Lung (tissue), 12 donors: ENCODE measurements around the gene OR4N2. TPM values are rescaled to one million over a fixed set of nuclear protein-coding genes. Genes with fewer than 3 reads are reported as not detected.
"Not testable (repeated sequence)": the region's sequence is repeated elsewhere in the genome, so short reads cannot be mapped to it uniquely, and the experiment has no call there.

ENCODE experiments used
- ATAC-seq: fragments of 200-7000 bp; cut with Tn5 transposase; one replicate; pipeline ENCODE4 v1.9.1; 2020; ENCODE audit warnings: moderate number of reproducible peaks; ENCODE audit not compliant: insufficient read depth, low FRiP score
- DNase-seq, 3 donors: peaks; one replicate each; pipeline ENCODE4 v3.0.0-alpha.2; 2013 to 2017
- H3K27ac ChIP-seq, 2 donors: one replicate each; pipeline ENCODE4 v1.5.1; 2013; ENCODE audit warnings: mild to moderate bottlenecking in 2 of 2, moderate library complexity in 2 of 2, control low read depth in 1 of 2, inconsistent platforms in 1 of 2, low read depth in 1 of 2, low read length in 1 of 2
- H3K27me3 ChIP-seq, 3 donors: one replicate each; pipeline ENCODE4 v1.5.1; 2013; ENCODE audit warnings: low read length in 2 of 3; ENCODE audit not compliant: control insufficient read depth in 3 of 3, insufficient read depth in 3 of 3
- H3K36me3 ChIP-seq, 4 donors: one replicate each; pipeline ENCODE4 v1.5.1; 2013; ENCODE audit warnings: low read length in 4 of 4, mild to moderate bottlenecking in 1 of 4, moderate library complexity in 1 of 4; ENCODE audit not compliant: control insufficient read depth in 4 of 4, insufficient read depth in 4 of 4
- H3K4me1 ChIP-seq, 5 donors: one replicate each; pipeline ENCODE4 v1.5.1; 2013; ENCODE audit warnings: low read length in 5 of 5, mild to moderate bottlenecking in 2 of 5, moderate library complexity in 1 of 5; ENCODE audit not compliant: control insufficient read depth in 5 of 5, insufficient read depth in 5 of 5
- H3K4me3 ChIP-seq: one replicate; pipeline ENCODE4 v1.5.1; 2013; ENCODE audit warnings: mild to moderate bottlenecking, control low read depth, moderate library complexity
- H3K9ac ChIP-seq, 2 donors: one replicate each; pipeline ENCODE4 v1.5.1; 2013; ENCODE audit warnings: low read length in 2 of 2, control low read depth in 1 of 2; ENCODE audit not compliant: insufficient read depth in 1 of 2
- H3K9me3 ChIP-seq, 4 donors: one replicate each; pipeline ENCODE4 v1.5.1; 2013; ENCODE audit warnings: low read length in 3 of 4, mild to moderate bottlenecking in 1 of 4, moderate library complexity in 1 of 4; ENCODE audit not compliant: control insufficient read depth in 4 of 4, insufficient read depth in 3 of 4
- CTCF ChIP-seq: IDR thresholded peaks from 2 replicates; pipeline ENCODE4 v1.5.1; 2012; ENCODE audit warnings: mild to moderate bottlenecking; ENCODE audit errors: control extremely low read depth, extremely low read depth
- WGBS, 2 donors: extraction: QIAGEN DNeasy Blood & Tissue Kit; methylation state at CpG; one replicate each; pipeline ENCODE4 v1.1.7; 2013; 5-methylcytosine and 5-hydroxymethylcytosine counted together
- polyA plus RNA-seq, 2 donors: library from polyadenylated mRNA; stranded (reverse); fragments of 200-250 nt; gene quantifications; one replicate each; pipeline ENCODE4 v1.2.1, GENCODE V29; 2013
- total RNA-seq, 2 donors: library from RNA; depleted of rRNA in 1 of 2; stranded (reverse); fragments of >200 nt in 1 of 2; gene quantifications; one replicate each; pipeline ENCODE4 v1.2.1, GENCODE V29; 2014 to 2021
- donor health status: control.
- donor health status: control.
- donor health status: Bipolar disorder and iron deficiency.
- donor health status: healthy.
- donor health status: DM: yes; HTN: yes; CAD: no.

Gene OR4N2
- total and polyA plus RNA-seq, 4 donors: 0.02 TPM; not detected in 3

GRCh38 chr14:19838433-19838832, 34.9 kb downstream of the OR4N2 start:
- peaks cover 0 to 6% (median 1%) of the 10 kb centered on the region in 4 donors for H3K9me3 ChIP-seq
- no peaks in the 10 kb centered on the region for H3K36me3 ChIP-seq
- no peak overlapping the region for H3K9ac ChIP-seq
- no peaks in the 10 kb centered on the region for H3K4me1 ChIP-seq
- DNase-seq (no peak), ATAC-seq (no peak)
- H3K27me3 ChIP-seq: no peaks in the 10 kb centered on the region
- no peak overlapping the region for H3K27ac ChIP-seq
- no peak for TF ChIP-seq CTCF
- H3K4me3 ChIP-seq: no peak overlapping the region

DNA sequence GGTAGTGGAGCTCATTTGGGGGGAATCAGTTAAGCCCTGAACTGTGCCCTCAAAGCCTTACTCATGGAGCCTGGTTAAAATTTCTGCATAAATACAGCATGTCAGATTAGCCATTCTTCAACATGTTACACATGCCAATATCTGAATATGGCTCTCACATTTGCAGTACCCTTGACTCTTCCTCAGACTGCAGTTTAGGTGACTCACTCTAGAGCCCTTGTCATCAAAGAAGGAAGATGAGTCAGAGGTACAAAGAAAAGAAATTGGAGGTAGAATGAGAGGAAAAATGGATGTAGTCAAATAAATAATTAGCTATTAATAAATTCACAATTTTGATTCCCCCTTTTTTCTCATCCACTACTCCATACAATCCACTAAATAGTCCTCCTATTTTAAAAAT, 47.8 kb downstream of the OR4N2 start:
- no peaks in the 10 kb centered on the region for H3K36me3 ChIP-seq
- no peak overlapping the region for H3K9ac ChIP-seq
- no peak for TF ChIP-seq CTCF
- ATAC-seq (no peak), DNase-seq (no peak)
- no peaks in the 10 kb centered on the region for H3K9me3 ChIP-seq
- no peak overlapping the region for H3K4me3 ChIP-seq
- no peaks in the 10 kb centered on the region for H3K4me1 ChIP-seq
- H3K27ac ChIP-seq: no peak overlapping the region
- no peaks in the 10 kb centered on the region for H3K27me3 ChIP-seq

GRCh38 chr14:19866061-19866669, 62.6 kb downstream of the OR4N2 start:
- DNase-seq: not testable (repeated sequence)
- 91 to 95% methylated on average over 38 to 39 of the region's 39 CpGs for WGBS, 2 donors

GRCh38 chr14:19873178-19873577, 69.6 kb downstream of the OR4N2 start:
- no peak for TF ChIP-seq CTCF
- WGBS, 2 donors: 29% methylated on average over 6 of the region's 6 CpGs
- no peaks in the 10 kb centered on the region for H3K4me1 ChIP-seq
- H3K9me3 ChIP-seq: peaks cover 0 to 9% (median under 1%) of the 10 kb centered on the region in 4 donors
- H3K9ac ChIP-seq: no peak overlapping the region
- H3K4me3 ChIP-seq: no peak overlapping the region
- no peaks in the 10 kb centered on the region for H3K36me3 ChIP-seq
- ATAC-seq (no peak), DNase-seq (no peak)
- no peak overlapping the region for H3K27ac ChIP-seq
- no peaks in the 10 kb centered on the region for H3K27me3 ChIP-seq

More at GRCh38 chr14:19866061-19866669, 62.6 kb downstream of the OR4N2 start:
- not testable (repeated sequence) for H3K27ac ChIP-seq, H3K36me3 ChIP-seq, H3K9ac ChIP-seq, H3K27me3 ChIP-seq, H3K9me3 ChIP-seq, H3K4me1 ChIP-seq, ATAC-seq, H3K4me3 ChIP-seq
